Body of pancreas (tissue), 4 donors: Measurements from ENCODE around the gene ARPIN.

Experiments used
- CTCF ChIP-seq, 7 experiments: fragments of 450-650 bp in 4 of 7; fragments of 200-600 bp in 3 of 7; sonication (generic) in 3 of 7; IDR thresholded peaks; one replicate each; pipeline ENCODE4 v1.5.1; 2016 to 2019; ENCODE audit warnings: antibody characterized with exemption in 7 of 7
- POLR2A ChIP-seq, 3 donors: fragments of 450-650 bp; IDR thresholded peaks; one replicate each; pipeline ENCODE4 v1.6.1; 2016; ENCODE audit warnings: antibody characterized with exemption in 3 of 3, mild to moderate bottlenecking in 2 of 3

- no peak for TF ChIP-seq CTCF (IDR thresholded peaks at IDR 0.05)
- TF ChIP-seq POLR2A (IDR thresholded peaks at IDR 0.05) = peak in 2 of 3 donors; percentile 37 to 38
These were observed 55.1 kb downstream of the ARPIN start for GRCh38 chr15:89857673-89858072.
